SK-N-MC (cell line): Measurements from ENCODE around the gene TIMP2.

Experiments
- FOXP2 ChIP-seq: optimal IDR thresholded peaks from 2 replicates; pipeline ENCODE3; 2011; ENCODE audit warnings: mild to moderate bottlenecking, moderate library complexity; ENCODE audit not compliant: insufficient read depth; ENCODE audit errors: extremely low read length, control extremely low read depth
- POLR2AphosphoS5 ChIP-seq: IDR thresholded peaks from 2 replicates; pipeline ENCODE4 v1.6.1; 2012; ENCODE audit warnings: mild to moderate bottlenecking, low read depth, low read length, borderline replicate concordance

GRCh38 chr17:78889531-78889930 is 35.7 kb downstream of the TIMP2 start:
- TF ChIP-seq POLR2AphosphoS5 (no peak), FOXP2 (no peak)
